A204.1 (cell line): ENCODE results near the gene TADA3.
A peak's percentile ranks its signal among the peaks of the same experiment; 100 is the strongest.

Experiments used
- FAIRE-seq: peaks from 2 replicates; lab custom pipeline; 2012; peaks lifted over from hg19 to GRCh38; lab: Jason Lieb, UNC

The TADA3 gene

GRCh38 chr3:9760779-9761505 is 31.3 kb downstream of the TADA3 start:
- no peak for FAIRE-seq

- FAIRE-seq = no peak
Measured at GRCh38 chr3:9757427-9757826, 34.8 kb downstream of the TADA3 start.

DNA sequence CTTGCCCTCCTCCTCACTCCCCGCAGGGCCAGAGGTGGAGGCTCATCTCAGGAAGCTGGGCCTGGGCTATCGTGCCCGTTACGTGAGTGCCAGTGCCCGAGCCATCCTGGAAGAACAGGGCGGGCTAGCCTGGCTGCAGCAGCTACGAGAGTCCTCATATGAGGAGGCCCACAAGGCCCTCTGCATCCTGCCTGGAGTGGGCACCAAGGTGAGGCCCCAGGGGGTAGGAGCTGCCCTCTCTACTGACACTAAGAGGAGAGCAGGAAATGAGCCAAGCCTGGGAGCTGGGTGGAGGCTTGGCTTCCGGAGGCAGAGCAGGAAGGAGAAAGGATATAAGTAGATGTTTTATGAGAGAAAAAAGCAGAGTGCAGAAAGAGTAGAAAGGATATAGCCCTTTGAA is 37.6 kb downstream of the TADA3 start:
- no peak for FAIRE-seq

- no peak for FAIRE-seq
Measured at GRCh38 chr3:9750556-9751411, 41.5 kb downstream of the TADA3 start.

- peak; percentile 71 for FAIRE-seq
Measured at GRCh38 chr3:9749645-9750555, 42.4 kb downstream of the TADA3 start, which contains the start of gene OGG1. Gene OGG1 (plus strand): TSS chr3:9749952. CDS start chr3:9750287, 335 bp downstream.

DNA sequence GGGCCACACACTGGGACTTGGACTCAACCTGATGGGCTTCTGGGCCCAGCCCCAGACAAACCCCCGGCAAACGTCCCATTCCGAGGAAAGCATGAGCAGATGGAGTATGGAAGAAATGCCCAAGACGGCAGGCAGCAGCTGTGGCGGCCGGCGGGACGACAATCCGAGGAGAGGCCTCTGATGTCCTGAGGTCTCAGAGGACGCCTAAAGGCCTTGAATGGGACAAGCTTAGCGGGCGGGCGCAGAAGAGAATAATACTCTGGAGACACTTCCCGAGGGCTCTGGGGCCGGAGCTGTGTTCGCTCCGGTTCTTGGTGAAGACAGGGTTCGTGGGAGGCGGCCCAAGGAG is 43.0 kb downstream of the TADA3 start:
- no peak for FAIRE-seq

GRCh38 chr3:9748031-9748430 is 44.2 kb downstream of the TADA3 start:
- FAIRE-seq = no peak

DNA sequence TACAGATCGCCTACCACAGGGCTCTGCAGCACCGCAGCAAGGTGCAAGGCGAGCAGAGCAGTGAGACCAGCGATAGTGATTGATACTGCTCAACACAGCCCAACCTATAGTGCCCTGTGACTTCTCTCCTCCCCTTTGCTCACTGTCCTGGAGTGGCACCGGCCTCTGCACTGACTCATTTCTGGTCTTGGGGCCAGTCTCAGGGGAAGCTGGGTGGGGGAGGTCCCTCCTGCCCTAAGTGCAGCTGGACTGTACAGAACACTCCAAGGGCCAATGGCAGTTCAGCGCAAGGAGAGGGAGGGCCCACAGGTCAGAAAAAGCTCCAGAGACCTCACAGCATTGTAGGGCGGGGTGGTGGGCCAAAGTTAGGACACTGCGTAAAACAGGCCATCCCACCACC is 45.0 kb downstream of the TADA3 start:
- FAIRE-seq = no peak

GRCh38 chr3:9746330-9746729 is 45.9 kb downstream of the TADA3 start:
- FAIRE-seq = no peak

GRCh38 chr3:9745521-9745920 is 46.8 kb downstream of the TADA3 start:
- no peak for FAIRE-seq

DNA sequence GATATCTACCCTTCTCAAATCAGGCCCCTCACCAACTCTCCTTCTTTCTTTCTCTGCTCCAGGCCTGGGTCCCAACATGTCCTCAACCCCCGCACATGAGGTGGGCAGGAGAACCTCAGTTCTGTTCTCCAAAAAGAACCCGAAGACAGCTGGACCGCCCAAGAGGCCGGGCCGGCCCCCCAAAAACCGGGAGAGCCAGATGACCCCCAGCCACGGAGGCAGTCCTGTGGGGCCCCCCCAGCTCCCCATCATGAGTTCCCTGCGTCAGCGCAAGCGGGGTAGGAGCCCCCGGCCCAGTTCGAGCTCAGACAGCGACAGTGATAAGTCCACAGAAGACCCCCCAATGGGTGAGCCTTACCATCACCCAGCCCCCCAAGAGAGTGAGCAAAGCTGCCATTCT is 48.1 kb downstream of the TADA3 start:
- FAIRE-seq = no peak

DNA sequence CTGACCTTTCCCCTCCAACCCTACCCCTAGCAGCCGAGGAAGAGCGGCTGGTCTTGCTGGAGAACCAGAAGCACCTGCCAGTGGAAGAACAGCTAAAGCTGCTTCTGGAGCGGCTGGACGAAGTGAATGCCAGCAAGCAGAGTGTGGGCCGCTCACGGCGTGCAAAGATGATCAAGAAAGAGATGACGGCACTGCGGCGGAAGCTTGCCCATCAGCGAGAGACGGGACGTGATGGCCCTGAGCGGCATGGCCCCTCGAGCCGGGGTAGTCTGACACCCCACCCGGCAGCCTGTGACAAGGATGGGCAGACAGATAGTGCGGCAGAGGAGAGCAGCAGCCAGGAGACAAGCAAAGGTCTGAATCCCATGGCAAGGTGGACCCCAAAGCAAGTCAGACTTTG is 48.7 kb downstream of the TADA3 start:
- FAIRE-seq = no peak

GRCh38 chr3:9742560-9742959 is 49.7 kb downstream of the TADA3 start:
- no peak for FAIRE-seq

- no peak for FAIRE-seq
Measured at GRCh38 chr3:9739181-9739580, 53.1 kb downstream of the TADA3 start.

DNA sequence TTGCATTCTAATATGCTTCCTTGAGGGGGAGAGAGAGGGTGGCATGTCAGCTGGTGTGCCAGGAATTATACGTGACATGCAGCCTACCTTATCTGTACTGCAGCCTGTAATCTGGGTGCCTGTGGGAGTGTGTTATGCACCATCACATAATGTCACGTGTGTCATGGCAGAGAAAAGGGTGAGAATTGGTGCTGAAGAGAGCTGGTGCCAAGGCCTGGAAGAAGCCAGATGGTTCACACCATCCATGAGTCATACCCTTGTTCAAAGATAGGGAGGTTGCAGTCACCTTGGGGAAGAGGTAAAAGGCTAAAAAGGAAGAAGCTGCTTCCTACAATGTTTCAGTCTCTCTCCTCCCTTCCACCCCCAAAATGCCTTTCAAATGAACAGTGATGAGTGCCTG is 55.4 kb downstream of the TADA3 start:
- FAIRE-seq = no peak

DNA sequence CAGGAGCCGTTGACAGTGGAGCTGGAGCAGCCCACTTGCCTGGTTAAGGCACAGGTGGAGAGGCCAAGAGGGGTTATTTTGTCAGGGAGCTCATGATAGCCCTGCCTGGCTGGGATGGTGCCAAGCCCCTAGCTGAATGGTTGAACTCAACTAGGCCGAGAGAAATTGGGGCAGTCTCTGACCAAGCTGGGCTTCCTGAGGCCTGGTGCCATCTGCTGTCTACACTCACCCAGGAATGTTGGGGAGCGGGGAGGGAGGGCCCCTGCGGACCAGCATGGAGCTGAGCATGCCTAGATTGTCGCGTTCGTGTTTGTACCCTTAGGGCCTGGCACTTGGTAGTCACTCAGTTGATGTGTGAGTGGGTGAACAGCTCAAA is 59.5 kb downstream of the TADA3 start:
- FAIRE-seq = no peak

DNA sequence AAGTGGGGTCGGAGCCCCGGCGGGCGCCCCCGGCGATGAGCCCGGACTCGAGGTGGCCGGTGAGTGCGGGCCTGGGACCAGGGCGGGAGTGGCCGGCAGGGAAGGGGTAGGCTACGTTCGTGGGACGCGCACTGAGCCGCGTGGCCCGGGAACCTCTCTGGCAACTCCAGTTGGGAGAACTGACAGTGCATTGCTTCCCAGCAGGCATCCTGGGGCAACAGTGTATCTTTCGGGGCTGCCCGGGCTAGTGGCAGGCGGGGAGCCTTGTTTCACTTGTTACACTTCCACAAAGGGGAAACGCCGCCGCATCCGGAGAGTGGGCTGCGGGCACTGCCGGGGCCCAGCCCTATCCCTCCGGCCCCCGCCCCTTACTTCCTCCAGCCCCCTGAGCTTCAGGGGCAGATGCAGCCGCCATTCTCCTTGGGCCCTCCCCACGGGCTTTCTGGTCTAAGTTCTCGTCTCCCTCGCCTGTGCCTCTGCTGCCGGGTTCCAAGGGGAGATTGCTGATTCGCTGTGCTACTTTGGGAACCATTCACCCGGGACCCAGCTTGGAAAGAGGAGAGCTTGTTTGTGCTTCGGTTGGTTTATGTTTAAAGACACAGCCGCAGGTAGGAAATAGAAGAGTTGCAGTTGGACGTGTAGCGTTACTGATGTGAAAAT is 60.1 kb downstream of the TADA3 start:
- no peak for FAIRE-seq

DNA sequence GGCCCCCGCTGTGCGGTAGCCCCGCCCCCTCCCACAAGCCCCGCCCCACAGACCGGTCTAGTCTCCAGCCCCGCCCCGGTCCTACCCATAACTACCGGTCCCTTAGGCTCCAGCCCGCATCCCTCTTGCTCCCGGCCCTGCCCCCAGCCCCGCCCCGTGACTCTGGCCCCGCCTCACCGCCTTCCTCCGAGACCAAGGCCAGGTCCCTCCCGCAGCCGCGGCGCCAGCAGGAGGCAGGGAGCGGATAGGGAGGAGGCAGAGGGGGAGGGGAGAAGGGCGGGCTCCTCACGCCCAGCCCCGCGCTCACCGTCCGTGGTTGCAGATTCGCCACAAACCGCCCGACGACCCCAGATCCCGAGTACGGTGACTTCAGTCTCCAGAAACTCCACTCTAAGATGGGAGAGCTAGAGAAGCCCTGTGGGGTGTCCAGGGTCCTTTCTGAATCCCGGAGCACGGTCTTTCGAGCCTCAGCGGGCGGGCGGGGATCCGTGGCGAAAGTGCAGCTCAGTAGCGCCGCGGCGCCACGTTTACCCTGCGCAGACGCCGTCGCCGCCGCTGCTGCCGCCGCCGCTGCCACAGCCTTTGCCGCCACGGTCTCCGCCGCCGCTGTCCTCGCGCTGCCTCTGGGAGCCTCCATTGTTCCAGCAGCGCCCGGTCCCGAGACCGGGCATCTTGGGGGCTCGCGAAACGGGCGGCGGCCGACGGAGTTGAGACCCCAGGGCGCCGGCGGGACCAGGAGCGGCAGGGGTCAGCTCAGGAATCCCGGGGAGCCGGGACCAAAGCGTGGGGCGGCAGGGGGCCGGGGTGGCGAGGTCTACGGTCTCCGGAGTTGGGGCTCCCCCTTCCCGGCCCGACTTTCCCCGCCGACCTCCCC is 60.8 kb downstream of the TADA3 start, which contains the start of gene BRPF1:
Gene BRPF1 (plus strand): TSS at position 530 of the 874 bp plus-strand sequence. CDS start 2,406 bp downstream, outside the sequence.
- no peak for FAIRE-seq

- no peak for FAIRE-seq
Measured at GRCh38 chr3:9730657-9731205, 61.5 kb downstream of the TADA3 start.
